Ammon's horn (tissue), 1 donor: ENCODE measurements around the gene KASH5.

Experiments used
- DNase-seq: peaks from one replicate; pipeline ENCODE4 v3.0.0-alpha.2; 2016; ENCODE audit warnings: low spot score

KASH5 gene, protein sequence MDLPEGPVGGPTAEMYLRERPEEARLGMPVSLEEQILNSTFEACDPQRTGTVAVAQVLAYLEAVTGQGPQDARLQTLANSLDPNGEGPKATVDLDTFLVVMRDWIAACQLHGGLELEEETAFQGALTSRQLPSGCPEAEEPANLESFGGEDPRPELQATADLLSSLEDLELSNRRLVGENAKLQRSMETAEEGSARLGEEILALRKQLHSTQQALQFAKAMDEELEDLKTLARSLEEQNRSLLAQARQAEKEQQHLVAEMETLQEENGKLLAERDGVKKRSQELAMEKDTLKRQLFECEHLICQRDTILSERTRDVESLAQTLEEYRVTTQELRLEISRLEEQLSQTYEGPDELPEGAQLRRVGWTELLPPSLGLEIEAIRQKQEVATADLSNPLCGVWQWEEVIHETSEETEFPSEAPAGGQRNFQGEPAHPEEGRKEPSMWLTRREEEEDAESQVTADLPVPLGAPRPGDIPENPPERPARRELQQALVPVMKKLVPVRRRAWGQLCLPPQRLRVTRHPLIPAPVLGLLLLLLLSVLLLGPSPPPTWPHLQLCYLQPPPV

DNA sequence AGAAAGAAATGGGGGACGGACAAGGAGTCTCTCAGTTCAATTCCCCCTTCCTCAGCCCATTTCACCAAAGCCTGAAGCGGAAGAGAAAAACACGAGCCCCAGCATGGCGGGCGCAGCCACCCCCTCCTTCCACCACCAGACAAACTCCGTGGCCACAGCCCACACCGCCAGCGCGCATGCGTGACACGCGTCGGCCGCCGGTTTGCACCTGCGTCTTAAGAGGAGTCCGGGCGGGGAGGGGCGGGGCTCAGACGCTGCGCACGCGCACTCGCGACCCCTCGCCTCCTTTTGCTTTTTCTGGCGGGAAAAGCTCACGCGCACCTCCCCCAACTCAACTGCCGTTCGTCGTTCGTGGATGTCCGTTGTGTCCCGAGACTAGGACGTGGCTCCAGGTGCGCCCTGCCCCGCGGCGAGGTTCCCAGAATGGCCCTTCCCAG lies at the start of gene KASH5:
TSS of gene KASH5 (plus strand) at position 314 of the 437 bp plus-strand sequence. CDS start 2,635 bp downstream, outside the sequence.
- peak; percentile 48 for DNase-seq

DNA sequence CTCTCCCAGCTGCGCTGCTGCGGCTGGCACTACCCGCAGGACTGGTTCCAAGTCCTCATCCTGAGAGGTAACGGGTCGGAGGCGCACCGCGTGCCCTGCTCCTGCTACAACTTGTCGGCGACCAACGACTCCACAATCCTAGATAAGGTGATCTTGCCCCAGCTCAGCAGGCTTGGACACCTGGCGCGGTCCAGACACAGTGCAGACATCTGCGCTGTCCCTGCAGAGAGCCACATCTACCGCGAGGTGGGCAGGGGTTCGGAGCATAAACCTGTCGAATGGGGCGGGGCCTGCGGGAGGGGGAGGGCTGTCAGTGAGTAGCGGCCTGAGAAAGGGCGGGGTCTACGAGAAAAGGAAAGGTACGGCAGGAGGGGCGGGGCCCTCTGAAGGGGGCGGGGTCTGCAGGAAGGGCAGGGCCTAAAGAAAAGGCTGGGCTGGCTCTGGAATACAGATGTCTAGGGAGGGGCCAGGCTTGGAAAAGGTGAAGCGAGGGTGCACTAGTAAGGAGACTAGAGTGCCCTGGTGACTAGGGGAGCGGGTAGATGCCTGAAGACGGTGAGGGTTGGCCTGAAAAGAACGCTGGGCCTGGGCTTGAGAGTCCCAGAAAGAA lies 49.3 kb upstream of the KASH5 start:
- no peak for DNase-seq

DNA sequence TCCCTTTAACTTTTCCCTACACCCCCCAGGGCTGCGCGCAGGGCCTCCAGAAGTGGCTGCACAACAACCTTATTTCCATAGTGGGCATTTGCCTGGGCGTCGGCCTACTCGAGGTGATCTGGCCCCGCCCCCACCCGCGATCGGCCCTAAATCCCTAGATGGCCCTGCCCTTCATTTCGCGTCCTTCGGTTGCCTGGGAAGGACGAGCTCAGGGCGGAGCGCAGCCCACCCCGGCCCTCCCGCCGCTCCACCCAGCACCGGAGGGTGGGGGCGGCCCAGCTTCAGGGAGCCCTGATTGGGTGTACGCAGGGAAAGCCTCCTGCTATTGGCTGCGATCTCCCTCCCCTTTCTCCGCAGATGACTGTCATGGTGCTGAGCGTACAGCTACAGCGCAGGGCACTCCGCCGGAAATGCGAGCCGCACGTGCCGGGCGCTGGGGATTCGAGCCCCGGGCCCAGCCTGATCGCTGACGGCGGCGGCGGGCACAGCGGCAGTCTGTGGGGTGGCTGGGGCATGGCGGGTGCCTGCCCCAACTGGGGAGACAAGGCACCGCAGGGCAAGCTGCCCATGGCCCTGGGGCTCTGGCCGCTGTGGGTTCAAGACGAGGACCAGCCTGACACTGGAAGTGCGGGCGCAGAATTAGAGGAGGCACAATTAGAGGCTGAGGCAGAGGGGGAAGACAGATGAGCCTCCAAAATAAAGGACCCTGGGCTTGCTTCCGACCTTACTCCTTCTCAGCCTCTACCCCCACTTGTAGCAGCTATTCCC lies 48.6 kb upstream of the KASH5 start:
- peak; percentile 88 for DNase-seq

DNA sequence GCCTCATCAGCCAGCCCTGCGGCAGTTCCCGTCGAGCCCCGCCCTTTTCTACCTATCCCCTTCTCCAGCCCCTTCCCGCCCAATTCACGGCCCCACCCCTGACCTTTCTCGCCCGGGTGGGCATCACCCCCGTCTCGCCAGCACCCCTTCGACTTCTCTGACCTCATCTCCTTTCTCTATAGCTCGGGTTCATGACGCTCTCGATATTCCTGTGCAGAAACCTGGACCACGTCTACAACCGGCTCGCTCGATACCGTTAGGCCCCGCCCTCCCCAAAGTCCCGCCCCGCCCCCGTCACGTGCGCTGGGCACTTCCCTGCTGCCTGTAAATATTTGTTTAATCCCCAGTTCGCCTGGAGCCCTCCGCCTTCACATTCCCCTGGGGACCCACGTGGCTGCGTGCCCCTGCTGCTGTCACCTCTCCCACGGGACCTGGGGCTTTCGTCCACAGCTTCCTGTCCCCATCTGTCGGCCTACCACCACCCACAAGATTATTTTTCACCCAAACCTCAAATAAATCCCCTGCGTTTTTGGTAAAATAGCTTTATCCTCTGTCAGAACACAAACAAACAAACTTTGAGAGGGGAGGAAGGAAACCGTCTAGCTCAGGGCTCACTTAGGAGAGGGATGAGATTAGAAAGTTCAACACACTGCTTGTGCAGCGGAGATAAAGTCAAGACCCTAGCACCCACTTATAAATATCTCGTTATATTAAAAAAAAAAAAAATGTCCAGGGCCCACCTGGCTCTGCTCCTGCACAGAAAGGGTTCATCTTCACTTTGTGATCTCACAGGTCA lies 47.8 kb upstream of the KASH5 start:
- DNase-seq: no peak

DNA sequence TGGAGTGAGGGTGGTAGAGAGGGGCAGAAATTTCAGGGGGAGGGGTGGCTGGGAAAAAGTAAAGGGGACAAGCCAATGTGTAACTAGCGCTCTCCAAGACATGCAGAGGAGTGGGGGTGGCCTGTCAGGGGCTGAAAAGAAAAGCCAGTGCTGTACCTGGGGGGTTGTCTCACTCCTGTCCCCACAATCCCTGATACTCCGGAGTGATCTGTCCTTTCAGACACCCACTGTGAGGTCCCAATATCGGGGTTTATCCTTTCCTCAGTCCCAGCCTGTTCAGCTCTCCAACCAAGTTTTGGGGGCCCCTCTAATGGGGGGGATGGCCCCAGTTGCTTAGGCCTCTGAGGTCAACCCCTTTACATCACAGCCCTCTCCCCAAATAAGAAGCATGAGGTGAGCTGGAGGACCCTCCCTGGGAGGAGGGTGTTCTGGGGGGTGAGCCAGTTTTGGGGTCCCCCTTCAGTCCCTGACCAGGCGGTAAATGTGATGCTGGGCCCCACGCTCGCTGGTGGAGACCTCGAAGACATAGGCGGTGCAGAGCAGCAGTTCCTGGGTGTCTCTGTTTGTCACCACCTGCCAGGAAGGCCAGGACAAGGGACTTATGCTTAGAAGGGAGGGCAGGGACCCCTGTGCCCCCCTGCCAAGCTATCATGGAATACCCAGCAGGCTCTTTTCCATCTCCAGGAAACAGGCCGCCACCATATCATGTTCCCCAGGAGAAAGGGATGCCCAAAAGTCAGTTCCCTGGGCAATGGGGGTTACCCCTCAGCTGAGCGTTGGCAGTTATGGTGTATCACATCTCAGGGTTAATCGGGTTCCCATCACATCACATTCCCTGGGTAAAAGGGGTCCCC lies 47.0 kb upstream of the KASH5 start:
- no peak for DNase-seq

DNA sequence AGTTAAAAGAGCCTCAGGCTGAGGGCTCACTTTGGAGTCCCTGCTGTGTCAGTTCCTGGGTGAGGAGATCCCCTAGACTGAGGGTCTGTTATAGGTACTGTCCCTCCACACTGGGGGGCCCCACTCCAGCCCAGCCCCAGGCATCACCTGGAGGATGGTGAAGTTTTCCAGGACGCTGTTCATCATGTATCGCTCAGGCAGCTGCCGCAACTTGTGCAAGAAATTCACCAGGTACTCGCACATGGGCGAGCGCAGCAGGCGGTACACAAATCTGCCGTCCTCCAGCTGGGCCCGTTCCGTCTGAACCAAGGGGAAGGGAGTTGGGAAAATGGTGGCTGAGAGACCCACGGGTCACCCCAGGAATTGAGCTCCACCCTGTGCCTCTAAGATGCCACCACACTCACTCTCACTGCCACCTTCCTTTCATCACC lies 45.7 kb upstream of the KASH5 start:
- DNase-seq: no peak

DNA sequence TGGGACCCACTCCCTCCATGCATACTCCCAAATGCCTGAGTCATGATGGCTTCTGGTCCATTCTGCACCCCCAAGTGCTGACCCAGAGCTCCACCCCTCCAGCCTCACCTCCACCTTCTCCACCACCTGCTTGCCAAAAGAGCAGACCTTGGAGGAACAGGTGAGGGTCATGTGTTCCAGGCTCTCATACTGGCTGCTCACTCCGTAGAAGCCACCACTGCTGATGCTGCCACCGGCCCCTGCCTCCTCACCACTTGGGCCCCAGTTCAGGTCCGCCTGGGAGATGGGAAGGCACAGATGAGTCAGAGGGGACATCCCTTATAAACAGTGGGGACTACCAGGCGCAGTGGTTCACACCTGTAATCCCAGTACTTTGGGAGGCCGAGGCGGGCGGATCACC lies 44.9 kb upstream of the KASH5 start:
- no peak for DNase-seq

DNA sequence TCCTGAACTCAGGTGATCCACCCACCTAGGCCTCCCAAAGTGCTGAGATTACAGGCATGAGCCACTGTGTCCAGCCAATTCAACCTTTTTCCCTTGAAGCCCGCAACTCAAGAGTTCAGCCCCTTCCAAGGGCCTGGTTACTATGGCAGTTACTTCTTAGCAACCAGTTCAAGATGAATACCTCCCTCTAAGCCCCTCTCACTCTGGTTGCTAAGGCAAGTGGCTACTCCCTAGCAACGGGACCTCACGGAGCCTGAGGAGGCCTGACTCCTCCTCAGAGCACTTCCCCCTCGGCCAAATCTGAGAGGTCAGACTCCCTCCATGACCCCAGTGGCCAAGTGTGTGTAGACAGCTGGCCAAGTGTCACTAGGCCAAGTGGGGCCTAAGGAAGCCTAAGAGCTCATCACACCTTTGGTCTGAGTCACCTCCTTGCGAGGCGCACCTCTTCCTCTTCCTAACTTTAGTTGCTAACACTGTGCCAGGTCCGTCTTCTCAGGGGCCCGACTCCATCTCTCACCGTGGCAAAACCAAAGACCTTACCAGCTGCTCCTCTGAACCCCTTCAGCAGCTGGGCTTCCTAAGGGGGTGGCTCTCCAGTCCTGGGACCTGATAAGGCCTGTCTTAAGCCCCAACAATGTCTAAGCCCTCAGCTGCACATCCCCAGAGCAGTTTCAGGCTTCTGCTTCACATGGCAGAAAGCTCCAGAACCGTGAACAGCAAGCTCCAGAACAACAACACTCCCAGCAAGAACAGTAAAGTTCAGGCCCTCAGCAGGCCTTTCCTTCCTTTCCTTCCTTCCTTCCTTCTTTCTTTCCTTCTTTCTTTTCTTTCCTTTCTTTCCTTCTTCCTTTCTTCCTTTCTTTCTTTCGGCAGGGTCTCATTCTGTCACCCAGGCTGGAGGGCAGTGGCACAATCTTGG lies 43.3 kb upstream of the KASH5 start:
- no peak for DNase-seq

DNA sequence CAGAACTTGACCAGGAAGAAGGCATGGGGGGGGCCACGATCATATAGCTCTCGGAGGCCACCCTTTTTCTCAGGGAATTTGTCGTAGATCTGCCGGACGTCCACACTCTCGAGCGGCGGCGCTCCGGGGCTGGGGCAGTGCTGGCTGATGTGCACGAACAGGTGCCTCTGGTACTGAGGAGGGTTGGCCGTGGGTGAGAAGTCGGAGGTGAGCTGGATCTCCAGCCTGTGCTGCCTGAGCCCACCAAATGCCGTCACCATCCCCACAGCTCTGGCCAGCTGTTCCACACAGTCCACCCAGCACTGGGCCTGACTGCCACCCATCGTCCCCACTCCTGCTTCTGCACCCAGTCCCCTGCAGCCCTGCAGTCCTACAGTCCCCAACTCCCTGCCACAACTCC lies 40.9 kb upstream of the KASH5 start:
- no peak for DNase-seq

DNA sequence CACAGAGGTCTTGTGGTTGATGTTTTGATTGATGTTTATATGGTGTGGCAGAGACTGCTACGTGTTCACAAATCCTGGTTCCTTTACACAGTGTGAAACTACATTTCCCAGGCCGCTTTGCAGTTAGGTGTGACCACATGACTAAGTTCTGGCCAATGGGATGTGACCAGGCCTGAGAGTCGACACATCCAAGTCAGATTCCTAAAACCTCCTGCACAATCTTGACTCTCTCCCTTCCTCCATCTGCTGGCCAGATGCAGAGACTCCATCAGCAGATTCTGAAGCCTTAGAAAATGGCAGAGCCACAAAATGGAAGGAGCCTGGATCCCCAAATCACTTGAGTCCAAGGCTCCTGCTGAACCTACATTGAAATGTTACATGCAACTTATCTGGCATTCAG lies 40.2 kb upstream of the KASH5 start:
- DNase-seq: peak; percentile 44

DNA sequence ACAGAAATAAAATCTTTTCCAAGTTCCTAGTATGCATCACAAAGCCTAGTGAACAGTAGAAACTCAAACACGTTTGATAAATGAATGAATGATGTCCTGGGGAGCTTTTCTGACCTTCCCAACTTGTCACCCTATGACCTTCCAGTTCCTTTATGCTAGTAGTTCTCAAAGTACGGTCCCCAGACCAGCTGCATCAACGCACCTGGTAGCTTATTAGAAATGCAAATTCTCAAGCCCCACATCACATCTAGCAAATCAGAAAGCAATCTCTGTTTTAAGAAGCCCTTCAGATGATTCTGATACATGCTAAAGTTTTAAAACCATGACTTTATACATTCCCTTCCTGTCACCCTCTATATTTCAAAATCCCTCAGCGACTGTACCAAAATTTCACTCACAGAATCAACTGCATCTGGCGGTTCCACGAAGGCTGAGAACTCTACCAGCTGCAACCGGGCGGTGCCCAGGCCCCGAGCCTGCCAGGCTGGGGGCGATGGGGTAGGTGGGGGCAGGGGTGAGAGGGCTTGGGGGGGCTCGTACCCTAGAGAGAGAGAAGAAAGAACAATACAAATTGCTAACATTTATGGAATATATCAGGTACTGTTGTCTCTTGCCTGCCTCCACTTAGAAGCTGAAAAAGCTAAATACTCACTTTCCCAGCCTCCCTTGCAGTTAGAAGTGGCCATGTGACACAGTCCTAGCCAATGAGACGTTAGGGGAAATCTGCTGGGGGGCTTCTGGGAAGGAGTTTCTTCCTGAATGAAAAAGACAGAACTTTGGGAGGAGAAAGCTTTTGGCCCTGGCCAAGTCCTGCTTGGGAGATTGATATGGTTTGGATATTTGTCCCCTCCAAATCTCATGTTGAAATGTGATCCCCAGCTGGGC lies 39.5 kb upstream of the KASH5 start:
- no peak for DNase-seq

DNA sequence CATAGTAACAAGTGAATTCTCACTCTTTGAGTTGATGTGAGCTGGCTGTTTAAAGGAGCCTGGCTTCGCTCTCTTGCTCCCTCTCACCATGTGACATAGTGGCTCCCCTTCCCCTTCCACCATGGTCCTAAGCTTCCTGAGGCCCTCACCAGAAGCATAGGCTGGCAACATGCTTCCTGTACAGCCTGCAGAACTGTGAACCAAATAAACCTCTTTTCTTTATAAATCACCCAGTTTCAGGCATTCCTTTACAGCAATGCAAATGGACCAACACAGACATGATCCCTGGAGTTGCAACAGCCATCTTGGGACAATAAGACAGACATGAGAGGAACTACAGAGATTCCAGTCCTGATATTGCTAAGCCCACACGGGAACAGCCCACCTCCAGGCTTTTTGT lies 38.5 kb upstream of the KASH5 start:
- DNase-seq: no peak

DNA sequence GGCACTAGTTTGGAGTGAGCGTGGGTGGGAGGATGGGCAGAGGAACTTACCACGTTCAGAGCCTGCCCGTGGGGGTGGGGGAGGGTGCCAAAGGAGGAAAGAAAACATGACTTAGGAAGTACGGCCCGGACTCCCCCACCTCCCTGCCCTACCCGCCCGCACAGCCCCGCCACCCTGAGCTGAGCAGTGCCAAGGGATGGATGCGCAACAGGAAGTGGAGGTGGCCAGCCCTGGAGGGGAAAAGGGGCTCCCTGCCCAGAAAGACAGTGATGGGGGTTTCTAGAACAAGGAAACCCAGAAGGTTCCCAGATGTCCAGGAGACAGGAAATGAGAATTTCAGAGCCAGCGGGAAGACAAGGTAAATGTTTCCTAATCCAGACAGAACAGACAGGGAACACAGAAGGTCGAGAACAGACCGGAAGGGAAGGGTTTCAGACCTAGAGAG lies 32.1 kb upstream of the KASH5 start:
- DNase-seq: no peak

DNA sequence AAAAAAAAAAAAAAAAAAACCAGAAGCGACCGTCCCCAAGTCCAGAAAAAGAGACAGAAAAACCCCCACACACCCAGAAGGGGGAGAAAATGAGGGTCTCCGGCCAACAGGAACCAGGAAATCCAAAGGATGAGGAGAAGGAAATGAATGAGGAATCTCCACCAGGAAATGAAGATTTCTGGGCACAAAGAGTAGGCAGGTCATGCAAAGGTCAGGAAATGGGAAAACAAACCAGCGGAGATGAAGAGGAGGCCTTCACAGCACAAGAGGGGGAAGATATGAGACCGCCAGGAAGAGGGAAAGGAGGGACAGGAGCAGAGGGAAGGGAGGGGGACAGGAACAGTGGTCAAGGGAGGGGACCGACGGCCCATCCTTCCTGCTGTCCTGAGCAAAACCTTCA lies 31.7 kb upstream of the KASH5 start:
- DNase-seq: no peak

DNA sequence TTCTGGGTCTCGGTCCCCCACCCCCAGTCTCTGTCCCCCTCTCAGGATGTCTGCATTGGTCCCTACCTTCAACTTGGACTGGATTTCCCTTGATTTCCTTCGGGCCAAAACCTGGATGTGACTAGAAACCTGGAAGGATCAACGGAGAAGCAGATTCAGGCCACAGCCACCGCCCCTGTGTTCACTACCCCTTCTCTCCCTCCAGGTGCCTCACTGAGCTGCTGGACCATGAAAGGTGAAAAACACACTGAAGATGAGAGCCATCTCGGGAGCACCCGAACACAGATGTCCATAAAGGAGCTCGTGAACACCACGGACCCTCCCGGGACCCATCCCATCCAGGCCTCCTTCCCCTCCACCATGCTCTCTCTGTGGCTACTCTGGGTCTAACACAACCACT lies 30.9 kb upstream of the KASH5 start:
- DNase-seq: no peak

DNA sequence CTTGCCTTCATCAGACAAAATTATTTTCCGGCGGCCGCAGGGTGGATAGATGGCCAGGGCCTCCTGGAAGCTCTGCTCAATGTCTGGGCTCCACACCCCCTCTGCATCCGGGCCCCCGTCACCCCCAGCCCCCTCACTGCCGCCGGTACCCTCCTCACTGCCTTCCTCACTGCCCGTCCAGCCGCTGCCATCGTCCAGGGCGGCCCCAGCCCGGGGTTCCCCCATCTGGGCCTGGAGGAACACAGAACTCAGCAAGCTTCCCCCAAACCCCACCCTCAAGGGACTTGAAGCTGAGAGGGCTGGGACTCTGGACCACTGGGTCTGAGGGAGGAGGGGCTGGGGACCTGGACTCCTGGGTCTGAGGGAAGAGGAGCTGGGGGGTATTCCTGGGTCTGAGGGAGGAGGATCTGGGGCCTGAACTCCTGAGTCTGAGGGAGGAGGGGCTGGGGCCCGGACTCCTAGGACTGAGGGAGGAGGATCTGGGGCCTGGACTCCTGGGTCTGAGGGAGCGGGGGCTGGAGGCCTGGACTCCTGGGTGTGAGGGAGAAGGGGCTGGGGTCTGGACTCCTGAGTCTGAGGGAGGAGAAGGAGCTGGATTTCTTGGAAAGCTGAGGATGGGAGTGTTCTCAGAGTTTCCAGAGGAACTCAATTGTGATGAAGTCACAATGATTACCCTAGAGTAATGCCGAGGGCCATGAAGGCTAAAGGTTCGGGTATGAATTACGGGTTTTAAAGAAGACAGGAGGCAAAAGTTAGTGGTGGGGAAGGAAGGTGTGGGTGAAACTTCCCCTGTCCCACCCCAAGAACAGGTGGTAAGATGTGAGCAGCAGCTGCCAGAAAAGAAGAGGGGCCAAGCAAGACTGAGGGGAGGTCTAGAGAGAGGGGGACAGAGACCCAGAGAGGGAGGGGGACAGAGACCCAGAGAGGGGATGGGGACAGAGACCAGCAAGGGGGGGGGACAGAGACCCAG lies 27.9 kb upstream of the KASH5 start:
- no peak for DNase-seq

DNA sequence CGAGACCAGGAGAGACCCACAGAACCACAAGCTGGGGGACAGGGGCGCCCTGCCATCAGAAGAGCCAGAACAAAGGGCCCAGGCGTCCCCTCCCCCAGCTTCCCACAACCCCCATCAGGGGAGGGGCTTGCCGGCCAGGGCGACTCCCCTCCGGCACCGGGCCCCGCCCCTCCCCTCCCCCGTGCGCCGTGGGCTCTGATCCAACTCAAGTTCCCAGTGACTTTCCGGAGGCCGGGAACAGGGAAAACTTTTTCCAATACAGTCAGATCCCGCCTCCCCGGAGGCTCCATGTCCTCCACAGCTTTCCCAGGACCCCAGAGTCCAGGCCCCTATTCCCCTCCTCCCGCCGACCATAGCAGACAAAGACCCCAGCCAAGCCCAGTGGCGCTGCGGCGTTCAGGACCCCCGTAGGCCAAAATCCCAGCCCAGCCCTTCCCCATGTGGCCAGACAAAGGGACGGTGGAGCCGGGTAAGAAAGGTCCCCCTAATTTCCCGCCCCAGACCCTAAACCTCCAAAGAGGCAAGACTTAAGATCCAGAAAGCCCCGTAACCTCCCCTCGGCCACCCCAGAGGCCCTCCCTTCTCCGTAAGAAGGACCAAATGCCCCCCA lies 26.5 kb upstream of the KASH5 start:
- DNase-seq: no peak
